RWPE2 (cell line): ENCODE measurements around the gene CFAP74.

ENCODE experiments used
- ATAC-seq: fragments of 200-7000 bp; cut with Tn5 transposase; 3 replicates; pipeline ENCODE4 v1.9.1; 2021; ENCODE audit warnings: low read depth
- DNase-seq: peaks from one replicate; pipeline ENCODE4 v3.0.0-alpha.2; 2020; ENCODE audit warnings: low spot score
- H3K27ac ChIP-seq: fragments of 450-650 bp; 2 replicates; pipeline ENCODE4 v1.5.1; 2017; ENCODE audit warnings: mild to moderate bottlenecking; ENCODE audit not compliant: poor library complexity, severe bottlenecking
- H3K27me3 ChIP-seq: fragments of 250-450 bp; sonication (Bioruptor Pico); 2 replicates; pipeline ENCODE4 v1.5.1; 2021; ENCODE audit warnings: mild to moderate bottlenecking, moderate library complexity; ENCODE audit not compliant: insufficient read depth, poor library complexity, severe bottlenecking
- H3K36me3 ChIP-seq: fragments of 250-450 bp; sonication (Bioruptor Pico); 2 replicates; pipeline ENCODE4 v1.5.1; 2020; ENCODE audit warnings: low read depth, mild to moderate bottlenecking, moderate library complexity
- H3K4me1 ChIP-seq: fragments of 250-450 bp; sonication (Bioruptor Pico); 2 replicates; pipeline ENCODE4 v1.5.1; 2021; ENCODE audit warnings: mild to moderate bottlenecking, moderate library complexity; ENCODE audit not compliant: insufficient read depth, poor library complexity, severe bottlenecking
- H3K4me3 ChIP-seq: fragments of 250-450 bp; sonication (Bioruptor Pico); 2 replicates; pipeline ENCODE4 v1.5.1; 2021; ENCODE audit warnings: mild to moderate bottlenecking, moderate library complexity; ENCODE audit not compliant: severe bottlenecking
- H3K9me3 ChIP-seq: fragments of 250-450 bp; sonication (Bioruptor Pico); 2 replicates; pipeline ENCODE4 v1.5.1; 2021; ENCODE audit warnings: mild to moderate bottlenecking, moderate library complexity; ENCODE audit not compliant: severe bottlenecking
- CTCF ChIP-seq: fragments of 450-650 bp; IDR thresholded peaks from one replicate; pipeline ENCODE4 v1.5.1; 2017; ENCODE audit warnings: mild to moderate bottlenecking, moderate library complexity; ENCODE audit not compliant: poor library complexity, severe bottlenecking

CFAP74 gene

DNA sequence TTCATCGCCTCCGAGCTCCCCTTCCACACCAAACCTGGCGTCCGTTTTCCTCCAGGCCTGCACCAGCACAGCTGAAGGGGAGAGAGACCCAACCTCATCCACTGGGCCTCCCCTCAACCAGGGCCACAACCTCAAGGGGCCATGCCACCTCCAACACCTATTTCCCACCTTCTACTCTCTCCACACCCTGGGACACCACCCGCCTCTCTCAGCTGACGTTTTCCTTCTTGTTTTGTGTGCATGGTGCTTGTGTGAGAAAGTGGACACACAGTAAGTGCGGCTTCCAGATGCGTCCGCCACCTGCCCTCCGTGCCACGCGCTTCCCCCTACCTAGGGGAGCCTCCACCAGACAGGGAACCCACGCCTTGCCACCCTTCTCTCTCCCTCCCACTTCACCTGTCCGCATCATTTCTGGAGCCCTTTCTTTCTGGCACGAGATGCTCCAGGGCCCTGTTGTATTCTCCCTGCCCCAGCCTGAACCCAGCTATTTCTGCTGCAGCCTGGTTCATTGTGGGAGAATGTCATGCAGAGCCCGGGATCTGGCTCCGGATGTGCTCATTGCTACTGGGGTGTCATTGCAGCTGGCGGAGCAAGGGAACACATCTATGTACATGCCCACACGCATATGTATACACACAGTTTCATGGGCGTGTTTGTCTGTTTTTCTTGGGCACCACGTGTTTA is 111.4 kb downstream of the CFAP74 start:
- H3K27ac ChIP-seq, result peak overlapping the region; percentile 91
- H3K9me3 ChIP-seq, result no peaks in the 10 kb centered on the region
- DNase-seq (no peak), ATAC-seq (peak; percentile 16; the same call in 2 of the 3 replicates)
- TF ChIP-seq CTCF, result no peak
- peaks cover 10% of the 10 kb centered on the region for H3K36me3 ChIP-seq
- H3K4me1 ChIP-seq, result peaks cover 31% of the 10 kb centered on the region
- no peaks in the 10 kb centered on the region for H3K27me3 ChIP-seq
- peak overlapping the region; percentile 99 for H3K4me3 ChIP-seq

DNA sequence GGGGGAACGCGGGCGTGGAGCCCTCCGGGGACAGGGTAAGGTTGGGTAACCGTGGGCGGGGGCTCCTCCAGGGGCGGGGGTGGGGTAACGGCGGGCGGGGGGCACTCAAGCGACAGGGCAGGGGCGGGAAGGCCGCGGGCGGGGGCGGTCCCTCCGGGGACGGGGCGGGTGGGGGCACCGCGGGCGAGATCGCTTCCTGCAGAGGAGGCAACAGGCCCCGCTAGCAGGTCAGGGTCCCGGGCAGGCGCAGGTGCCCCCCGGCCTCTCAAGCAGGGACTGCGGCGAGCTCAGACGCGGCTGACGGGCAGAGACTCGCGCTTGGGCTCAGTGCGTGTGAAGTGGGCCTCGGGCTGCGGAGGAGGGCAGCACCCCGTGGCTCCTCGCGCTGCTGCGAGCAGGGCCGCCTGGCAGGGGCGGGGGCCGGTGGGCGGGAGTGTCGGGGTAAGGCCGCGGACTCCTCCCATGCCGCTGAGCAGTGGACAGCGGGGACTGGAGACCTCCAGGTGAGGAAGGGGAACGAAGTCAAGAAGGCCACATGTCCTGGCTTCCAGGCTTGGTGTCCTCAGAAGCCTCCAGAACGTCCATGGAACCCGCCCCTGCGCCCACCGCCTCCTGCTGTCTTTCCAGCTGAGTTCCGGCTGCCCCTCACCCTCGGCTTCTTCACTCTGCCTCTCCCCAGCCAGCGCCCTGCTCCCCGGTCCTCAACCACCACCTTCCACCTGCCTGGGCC is 112.1 kb downstream of the CFAP74 start:
- peaks cover 31% of the 10 kb centered on the region for H3K4me1 ChIP-seq
- peaks cover 10% of the 10 kb centered on the region for H3K36me3 ChIP-seq
- no peaks in the 10 kb centered on the region for H3K27me3 ChIP-seq
- TF ChIP-seq CTCF, result no peak
- H3K27ac ChIP-seq, result peak overlapping the region; percentile 91
- ATAC-seq (peak; percentile 61), DNase-seq (peak; percentile 73)
- peak overlapping the region; percentile 99 for H3K4me3 ChIP-seq
- H3K9me3 ChIP-seq, result no peaks in the 10 kb centered on the region

GRCh38 chr1:1890506-1891348 is 112.9 kb downstream of the CFAP74 start, which contains the start of gene GNB1:
TSS of gene GNB1 (minus strand) at chr1:1891087. CDS start at chr1:1825453, 65,634 bp downstream.
- peak within 1 kb of the TSS; percentile 99 for H3K4me3 ChIP-seq
- ATAC-seq, result peak; percentile 45
- no peaks in the 10 kb centered on the region for H3K9me3 ChIP-seq
- no peaks in the 10 kb centered on the region for H3K27me3 ChIP-seq
- no peak for TF ChIP-seq CTCF
- H3K36me3 ChIP-seq, result peaks cover 10% of the 10 kb centered on the region
- peaks cover 31% of the 10 kb centered on the region for H3K4me1 ChIP-seq
- peak; percentile 77 for DNase-seq
- peak within 1 kb of the TSS; percentile 91 for H3K27ac ChIP-seq

GRCh38 chr1:1889847-1890505 is 113.6 kb downstream of the CFAP74 start:
- no peak for ATAC-seq
- DNase-seq, result no peak
- Histone ChIP-seq H3K4me1 (peaks cover 30% of the 10 kb centered on the region), H3K9me3 (no peaks in the 10 kb centered on the region), H3K4me3 (peak overlapping the region; percentile 99), H3K27me3 (no peaks in the 10 kb centered on the region), H3K27ac (peak overlapping the region; percentile 91), H3K36me3 (peaks cover 13% of the 10 kb centered on the region)
- no peak for TF ChIP-seq CTCF
